Osteoblast (primary cell): ENCODE data around the gene PBX2. TPM values are rescaled to one million over a fixed set of nuclear protein-coding genes. Genes with fewer than 3 reads are reported as not detected.

Experiments used
- DNase-seq: peaks from one replicate; pipeline ENCODE4 v3.0.0; 2011; ENCODE audit warnings: low spot score, mixed read lengths; ENCODE audit not compliant: insufficient read length; ENCODE audit errors: missing footprints
- H2AFZ ChIP-seq: 2 replicates; pipeline ENCODE4 v1.6.0; 2011; ENCODE audit warnings: mild to moderate bottlenecking, low read length
- H3K27ac ChIP-seq: 2 replicates; pipeline ENCODE4 v1.5.1; 2011; ENCODE audit warnings: mild to moderate bottlenecking, low read depth, low read length, moderate library complexity
- H3K27me3 ChIP-seq: 2 replicates; pipeline ENCODE4 v1.6.0; 2012; ENCODE audit warnings: mild to moderate bottlenecking, control low read depth, inconsistent platforms, low read length, moderate library complexity; ENCODE audit not compliant: insufficient read depth
- H3K36me3 ChIP-seq: 2 replicates; pipeline ENCODE4 v1.5.1; 2011; ENCODE audit warnings: mild to moderate bottlenecking, low read length, control low read depth, moderate library complexity; ENCODE audit not compliant: insufficient read depth
- H3K4me1 ChIP-seq: 2 replicates; pipeline ENCODE4 v1.5.1; 2011; ENCODE audit warnings: mild to moderate bottlenecking, low read length, control low read depth, moderate library complexity; ENCODE audit not compliant: insufficient read depth
- H3K4me2 ChIP-seq: 2 replicates; pipeline ENCODE4 v1.6.0; 2011; ENCODE audit warnings: mild to moderate bottlenecking, low read length; ENCODE audit not compliant: insufficient read depth
- H3K4me3 ChIP-seq: fragments of 200-600 bp; sonication (generic); 3 replicates; pipeline ENCODE4 v1.5.1; 2012; ENCODE audit warnings: mild to moderate bottlenecking, low read length, inconsistent platforms; ENCODE audit not compliant: insufficient read depth
- H3K79me2 ChIP-seq: 2 replicates; pipeline ENCODE4 v1.6.0; 2012; ENCODE audit warnings: mild to moderate bottlenecking, low read length, control low read depth, inconsistent platforms; ENCODE audit not compliant: insufficient read depth
- H3K9me3 ChIP-seq: 2 replicates; pipeline ENCODE4 v1.5.1; 2011; ENCODE audit warnings: low read depth, low read length, control low read depth
- H4K20me1 ChIP-seq: 2 replicates; pipeline ENCODE4 v1.6.0; 2012; ENCODE audit warnings: mild to moderate bottlenecking, low read length, control low read depth; ENCODE audit not compliant: insufficient read depth
- CTCF ChIP-seq: IDR thresholded peaks from 2 replicates; pipeline ENCODE4 v1.5.1; 2011; ENCODE audit warnings: mild to moderate bottlenecking, low read depth, low read length, moderate library complexity; ENCODE audit errors: extremely low read depth
- total RNA-seq: library from RNA; depleted of rRNA; stranded (reverse); fragments of >200 nt; gene quantifications from 2 replicates; pipeline ENCODE4 v1.2.3, GENCODE V29; 2012

The PBX2 gene
- total RNA-seq, 1 donor, result 17.4 TPM

- H3K36me3 ChIP-seq, result no peaks in the 10 kb centered on the region
- no peak for TF ChIP-seq CTCF
- peaks cover 5% of the 10 kb centered on the region for H3K27me3 ChIP-seq
- no peaks in the 10 kb centered on the region for H4K20me1 ChIP-seq
- H3K27ac ChIP-seq, result no peak overlapping the region
- peaks cover 3% of the 10 kb centered on the region for H3K4me1 ChIP-seq
- H2AFZ ChIP-seq, result no peak overlapping the region
- peak; percentile 2 for DNase-seq
- H3K4me3 ChIP-seq, result no peak overlapping the region
- H3K9me3 ChIP-seq, result no peaks in the 10 kb centered on the region
- H3K79me2 ChIP-seq, result no peaks in the 10 kb centered on the region
- H3K4me2 ChIP-seq, result no peak overlapping the region
These were observed 12.2 kb upstream of the PBX2 start for GRCh38 chr6:32202186-32202585.

- no peaks in the 10 kb centered on the region for H3K79me2 ChIP-seq
- H3K27me3 ChIP-seq, result peaks cover 5% of the 10 kb centered on the region
These were observed 10.9 kb upstream of the PBX2 start for GRCh38 chr6:32200711-32201475.

DNA sequence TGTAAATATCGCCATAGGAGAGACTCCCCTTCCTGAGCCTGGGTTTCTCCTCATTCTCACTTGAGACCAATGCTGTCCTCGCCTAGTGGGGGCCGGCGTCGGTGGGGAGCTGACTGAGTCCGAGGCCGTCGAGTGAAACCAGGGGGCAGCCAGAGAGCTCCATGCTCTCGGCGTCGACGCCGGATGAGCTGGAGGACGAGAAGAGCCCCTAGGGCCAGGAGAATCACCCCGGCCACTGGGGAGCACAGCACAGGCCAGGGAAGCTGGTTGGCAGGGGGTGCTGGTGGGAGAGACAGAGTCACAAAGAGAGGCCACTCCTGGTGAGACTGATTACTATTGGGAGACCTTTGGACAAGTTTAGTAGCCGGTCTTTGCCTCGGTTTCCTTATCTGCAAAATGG lies 8.9 kb upstream of the PBX2 start:
- H2AFZ ChIP-seq, result no peak overlapping the region
- no peaks in the 10 kb centered on the region for H3K79me2 ChIP-seq
- H3K4me1 ChIP-seq, result peaks cover 21% of the 10 kb centered on the region
- H3K27ac ChIP-seq, result no peak overlapping the region
- no peaks in the 10 kb centered on the region for H4K20me1 ChIP-seq
- H3K4me2 ChIP-seq, result no peak overlapping the region
- peak; percentile 60 for DNase-seq
- TF ChIP-seq CTCF, result no peak
- no peak overlapping the region for H3K4me3 ChIP-seq
- peaks cover 5% of the 10 kb centered on the region for H3K27me3 ChIP-seq
- H3K36me3 ChIP-seq, result no peaks in the 10 kb centered on the region
- H3K9me3 ChIP-seq, result no peaks in the 10 kb centered on the region

More at GRCh38 chr6:32200711-32201475, 10.9 kb upstream of the PBX2 start:
- TF ChIP-seq CTCF, result no peak
- Histone ChIP-seq H3K4me2 (no peak overlapping the region), H3K27ac (no peak overlapping the region), H3K4me3 (no peak overlapping the region), H2AFZ (no peak overlapping the region), H3K36me3 (no peaks in the 10 kb centered on the region), H4K20me1 (no peaks in the 10 kb centered on the region), H3K9me3 (no peaks in the 10 kb centered on the region), H3K4me1 (peaks cover 13% of the 10 kb centered on the region)
- DNase-seq, result peak; percentile 70

DNA sequence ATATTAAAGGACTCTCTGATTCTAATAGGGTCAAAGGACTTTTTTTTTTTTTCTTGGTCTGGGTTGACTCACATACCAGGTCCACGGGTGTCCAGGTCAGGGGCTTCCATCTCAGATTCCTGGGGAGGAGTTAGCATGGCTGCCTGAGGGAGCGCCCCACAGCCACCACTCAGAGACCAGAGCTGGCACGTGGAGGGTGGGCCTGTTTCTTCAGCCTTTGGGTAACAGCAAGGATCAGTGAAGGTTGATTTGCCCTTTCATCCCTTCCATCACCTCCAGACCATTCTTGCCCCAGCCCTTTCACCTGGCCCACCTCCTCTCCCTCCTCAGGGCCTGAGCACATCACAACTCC lies 8.3 kb upstream of the PBX2 start:
- Histone ChIP-seq H3K27ac (no peak overlapping the region), H3K9me3 (no peaks in the 10 kb centered on the region), H3K36me3 (no peaks in the 10 kb centered on the region), H3K79me2 (no peaks in the 10 kb centered on the region), H3K4me3 (no peak overlapping the region), H3K4me2 (no peak overlapping the region), H4K20me1 (no peaks in the 10 kb centered on the region), H2AFZ (no peak overlapping the region), H3K27me3 (peaks cover 5% of the 10 kb centered on the region), H3K4me1 (peaks cover 21% of the 10 kb centered on the region)
- DNase-seq, result no peak
- TF ChIP-seq CTCF, result no peak
